T follicular helper cell (primary cell): ENCODE results near the gene KCNN3.

Experiments
- DNase-seq: peaks from one replicate; pipeline ENCODE4 v3.0.0-alpha.2; 2020; ENCODE audit warnings: low read depth

KCNN3 gene

GRCh38 chr1:154840269-154841176 is 29.6 kb downstream of the KCNN3 start:
- DNase-seq: no peak

GRCh38 chr1:154839691-154840090 is 30.4 kb downstream of the KCNN3 start:
- no peak for DNase-seq

- no peak for DNase-seq
These were observed 31.1 kb downstream of the KCNN3 start for GRCh38 chr1:154838988-154839387.

GRCh38 chr1:154838461-154838860 is 31.6 kb downstream of the KCNN3 start:
- DNase-seq: no peak

- DNase-seq: no peak
These were observed 32.4 kb downstream of the KCNN3 start for GRCh38 chr1:154837672-154838171.

- DNase-seq: no peak
These were observed 32.9 kb downstream of the KCNN3 start for GRCh38 chr1:154837034-154837671.

- no peak for DNase-seq
These were observed 34.4 kb downstream of the KCNN3 start for GRCh38 chr1:154835531-154836324.

- DNase-seq: no peak
These were observed 36.2 kb downstream of the KCNN3 start for GRCh38 chr1:154833841-154834240.

GRCh38 chr1:154833209-154833608 is 36.9 kb downstream of the KCNN3 start:
- no peak for DNase-seq

GRCh38 chr1:154832384-154832783 is 37.7 kb downstream of the KCNN3 start:
- DNase-seq: no peak

- no peak for DNase-seq
These were observed 38.6 kb downstream of the KCNN3 start for GRCh38 chr1:154831462-154831861.

- DNase-seq: no peak
These were observed 41.0 kb downstream of the KCNN3 start for GRCh38 chr1:154829062-154829461.

- no peak for DNase-seq
These were observed 45.7 kb downstream of the KCNN3 start for GRCh38 chr1:154824179-154825000.

- DNase-seq: no peak
These were observed 47.4 kb downstream of the KCNN3 start for GRCh38 chr1:154822717-154823116.

GRCh38 chr1:154822233-154822632 is 47.8 kb downstream of the KCNN3 start:
- no peak for DNase-seq

- DNase-seq: no peak
These were observed 49.0 kb downstream of the KCNN3 start for GRCh38 chr1:154821083-154821482.

- DNase-seq: no peak
These were observed 49.4 kb downstream of the KCNN3 start for GRCh38 chr1:154820646-154821045.

GRCh38 chr1:154819628-154820590 is 50.2 kb downstream of the KCNN3 start:
- DNase-seq: no peak

GRCh38 chr1:154818911-154819310 is 51.2 kb downstream of the KCNN3 start:
- DNase-seq: no peak

- no peak for DNase-seq
These were observed 53.1 kb downstream of the KCNN3 start for GRCh38 chr1:154816937-154817336.
